Left kidney (tissue), 8 donors: ENCODE data around the gene UGT3A1. TPM values are rescaled to one million over a fixed set of nuclear protein-coding genes. Genes with fewer than 3 reads are reported as not detected.
A peak's percentile ranks its signal among the peaks of the same experiment; 100 is the strongest.
"Not testable (repeated sequence)": the region's sequence is repeated elsewhere in the genome, so short reads cannot be mapped to it uniquely, and the experiment has no call there.

Experiments
- DNase-seq: peaks from one replicate; pipeline ENCODE4 v3.0.0-alpha.2; 2013
- long read RNA-seq, 8 donors: transcript quantifications; one replicate each; lab custom pipeline, GENCODE V29; 2026
- polyA plus RNA-seq: library from polyadenylated mRNA; unstranded; fragments of 120-200 nt; gene quantifications from one replicate; pipeline ENCODE4 v1.2.1, GENCODE V29; 2013; ENCODE audit not compliant: insufficient read length

UGT3A1 gene
- 163 TPM for polyA plus RNA-seq
- long read RNA-seq, donor 1, full-length matches to known transcripts = 12 of 61 reads
- long read RNA-seq, donor 1, partial matches to known transcripts = 49 of 61 reads
- long read RNA-seq, donor 1, other reads (novel, unspliced or antisense) = 0 of 61 reads
- long read RNA-seq, donor 2, full-length matches to known transcripts = 18 of 36 reads
- long read RNA-seq, donor 2, partial matches to known transcripts = 18 of 36 reads
- long read RNA-seq, donor 2, other reads (novel, unspliced or antisense) = 0 of 36 reads
- long read RNA-seq, donor 3, full-length matches to known transcripts = 17 of 54 reads
- long read RNA-seq, donor 3, partial matches to known transcripts = 37 of 54 reads
- long read RNA-seq, donor 3, other reads (novel, unspliced or antisense) = 0 of 54 reads
- long read RNA-seq, donor 4 = 0 reads
- long read RNA-seq, donor 5, full-length matches to known transcripts = 39 of 87 reads
- long read RNA-seq, donor 5, partial matches to known transcripts = 48 of 87 reads
- long read RNA-seq, donor 5, other reads (novel, unspliced or antisense) = 0 of 87 reads
- long read RNA-seq, donor 6, full-length matches to known transcripts = 12 of 64 reads
- long read RNA-seq, donor 6, partial matches to known transcripts = 52 of 64 reads
- long read RNA-seq, donor 6, other reads (novel, unspliced or antisense) = 0 of 64 reads
- long read RNA-seq, donor 7, full-length matches to known transcripts = 14 of 104 reads
- long read RNA-seq, donor 7, partial matches to known transcripts = 90 of 104 reads
- long read RNA-seq, donor 7, other reads (novel, unspliced or antisense) = 0 of 104 reads
- long read RNA-seq, donor 8, full-length matches to known transcripts = 11 of 18 reads
- long read RNA-seq, donor 8, partial matches to known transcripts = 7 of 18 reads
- long read RNA-seq, donor 8, other reads (novel, unspliced or antisense) = 0 of 18 reads

GRCh38 chr5:35990941-35991611 lies at the start of gene UGT3A1:
TSS of gene UGT3A1 (minus strand) at chr5:35991390. CDS start at chr5:35991240, 150 bp downstream.
- DNase-seq = peak; percentile 77

GRCh38 chr5:36035696-36036095 lies 44.5 kb upstream of the UGT3A1 start:
- DNase-seq = no peak

GRCh38 chr5:36034536-36035134 lies 43.4 kb upstream of the UGT3A1 start:
- not testable (repeated sequence) for DNase-seq

- DNase-seq = no peak
Measured at GRCh38 chr5:36033486-36033885, 42.3 kb upstream of the UGT3A1 start.

- DNase-seq = no peak
Measured at GRCh38 chr5:36033047-36033446, 41.9 kb upstream of the UGT3A1 start.

- DNase-seq = no peak
Measured at GRCh38 chr5:36031223-36031622, 40.0 kb upstream of the UGT3A1 start.

GRCh38 chr5:36029914-36030313 lies 38.7 kb upstream of the UGT3A1 start:
- no peak for DNase-seq

GRCh38 chr5:36028816-36029465 lies 37.8 kb upstream of the UGT3A1 start:
- DNase-seq = no peak

- no peak for DNase-seq
Measured at GRCh38 chr5:36027711-36028110, 36.5 kb upstream of the UGT3A1 start.

GRCh38 chr5:36026706-36027465 lies 35.7 kb upstream of the UGT3A1 start:
- no peak for DNase-seq

- DNase-seq = not testable (repeated sequence)
Measured at GRCh38 chr5:36022246-36022645, 31.1 kb upstream of the UGT3A1 start.

GRCh38 chr5:36019584-36019983 lies 28.4 kb upstream of the UGT3A1 start:
- DNase-seq = not testable (repeated sequence)

GRCh38 chr5:36017622-36018021 lies 26.4 kb upstream of the UGT3A1 start:
- DNase-seq = no peak

- DNase-seq = no peak
Measured at GRCh38 chr5:36017004-36017403, 25.8 kb upstream of the UGT3A1 start.

GRCh38 chr5:36013182-36013581 lies 22.0 kb upstream of the UGT3A1 start:
- no peak for DNase-seq

- no peak for DNase-seq
Measured at GRCh38 chr5:36009698-36010097, 18.5 kb upstream of the UGT3A1 start.

GRCh38 chr5:36007366-36007765 lies 16.2 kb upstream of the UGT3A1 start:
- DNase-seq = no peak

GRCh38 chr5:36006163-36006562 lies 15.0 kb upstream of the UGT3A1 start:
- DNase-seq = no peak

- no peak for DNase-seq
Measured at GRCh38 chr5:36001032-36001431, 9.8 kb upstream of the UGT3A1 start.

- no peak for DNase-seq
Measured at GRCh38 chr5:35999547-35999946, 8.4 kb upstream of the UGT3A1 start.

GRCh38 chr5:35996076-35996475 lies 4.9 kb upstream of the UGT3A1 start:
- no peak for DNase-seq
